IPS-15b (cell line): ENCODE measurements around the gene SYTL2.

Experiments used
- H3K27me3 ChIP-seq: one replicate; pipeline ENCODE4 v1.6.1; 2013; ENCODE audit warnings: low read length; ENCODE audit not compliant: control insufficient read depth, insufficient read depth
- H3K36me3 ChIP-seq: one replicate; pipeline ENCODE4 v1.6.1; 2013; ENCODE audit warnings: low read length; ENCODE audit not compliant: control insufficient read depth, insufficient read depth
- H3K4me1 ChIP-seq: one replicate; pipeline ENCODE4 v1.6.1; 2013; ENCODE audit warnings: mild to moderate bottlenecking, low read length; ENCODE audit not compliant: control insufficient read depth, insufficient read depth
- H3K4me3 ChIP-seq: one replicate; pipeline ENCODE4 v1.5.1; 2013; ENCODE audit warnings: low read depth, low read length
- H3K9ac ChIP-seq: one replicate; pipeline ENCODE4 v1.6.1; 2013; ENCODE audit warnings: low read depth, mild to moderate bottlenecking, low read length
- H3K9me3 ChIP-seq: one replicate; pipeline ENCODE4 v1.6.1; 2013; ENCODE audit warnings: mild to moderate bottlenecking, low read length; ENCODE audit not compliant: control insufficient read depth, insufficient read depth

The SYTL2 gene

GRCh38 chr11:85752201-85752889, 58.6 kb downstream of the SYTL2 start:
- H3K36me3 ChIP-seq, result no peaks in the 10 kb centered on the region
- no peaks in the 10 kb centered on the region for H3K27me3 ChIP-seq
- H3K4me3 ChIP-seq, result no peak overlapping the region
- H3K9me3 ChIP-seq, result no peaks in the 10 kb centered on the region
- H3K4me1 ChIP-seq, result peaks cover 18% of the 10 kb centered on the region
- H3K9ac ChIP-seq, result no peak overlapping the region

- no peaks in the 10 kb centered on the region for H3K36me3 ChIP-seq
- H3K9ac ChIP-seq, result no peak overlapping the region
- no peaks in the 10 kb centered on the region for H3K27me3 ChIP-seq
- H3K9me3 ChIP-seq, result no peaks in the 10 kb centered on the region
- peaks cover 18% of the 10 kb centered on the region for H3K4me1 ChIP-seq
- no peak overlapping the region for H3K4me3 ChIP-seq
These were observed 59.2 kb downstream of the SYTL2 start for GRCh38 chr11:85751724-85752123.

- Histone ChIP-seq H3K4me3 (no peak overlapping the region), H3K4me1 (peaks cover 18% of the 10 kb centered on the region), H3K27me3 (no peaks in the 10 kb centered on the region), H3K9me3 (no peaks in the 10 kb centered on the region), H3K9ac (no peak overlapping the region), H3K36me3 (no peaks in the 10 kb centered on the region)
These were observed 60.3 kb downstream of the SYTL2 start for GRCh38 chr11:85750646-85751045.

- Histone ChIP-seq H3K36me3 (no peaks in the 10 kb centered on the region), H3K4me3 (no peak overlapping the region), H3K9me3 (no peaks in the 10 kb centered on the region), H3K4me1 (peaks cover 18% of the 10 kb centered on the region), H3K9ac (no peak overlapping the region), H3K27me3 (no peaks in the 10 kb centered on the region)
These were observed 61.1 kb downstream of the SYTL2 start for GRCh38 chr11:85749884-85750283.

GRCh38 chr11:85749287-85749834, 61.6 kb downstream of the SYTL2 start:
- Histone ChIP-seq H3K4me1 (peaks cover 18% of the 10 kb centered on the region), H3K27me3 (no peaks in the 10 kb centered on the region), H3K4me3 (no peak overlapping the region), H3K9ac (no peak overlapping the region), H3K9me3 (no peaks in the 10 kb centered on the region), H3K36me3 (no peaks in the 10 kb centered on the region)

DNA sequence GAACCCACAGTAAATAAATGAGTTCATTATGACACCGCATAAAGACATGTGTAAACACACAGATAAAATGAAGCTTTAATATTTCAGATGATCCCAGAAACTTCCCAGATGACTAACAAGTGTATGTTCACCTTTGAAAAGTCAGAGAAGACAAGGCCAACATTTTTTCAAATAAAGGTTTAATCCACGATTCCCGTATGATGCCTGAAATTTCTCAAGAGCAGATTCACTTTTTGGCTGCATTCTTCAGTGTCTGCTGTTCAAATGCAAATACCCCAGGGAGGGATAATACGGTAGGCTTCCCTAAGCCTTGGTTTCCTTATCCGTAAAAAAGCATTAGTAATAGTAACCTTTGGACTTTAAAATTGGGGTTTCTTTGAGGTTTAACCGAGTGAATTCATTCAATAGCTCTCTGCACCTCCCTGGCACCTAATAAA, 62.5 kb downstream of the SYTL2 start:
- Histone ChIP-seq H3K27me3 (no peaks in the 10 kb centered on the region), H3K4me3 (no peak overlapping the region), H3K9me3 (no peaks in the 10 kb centered on the region), H3K4me1 (peaks cover 18% of the 10 kb centered on the region), H3K9ac (no peak overlapping the region), H3K36me3 (no peaks in the 10 kb centered on the region)

GRCh38 chr11:85746670-85747069, 64.3 kb downstream of the SYTL2 start:
- no peaks in the 10 kb centered on the region for H3K9me3 ChIP-seq
- no peaks in the 10 kb centered on the region for H3K36me3 ChIP-seq
- H3K4me3 ChIP-seq, result no peak overlapping the region
- H3K27me3 ChIP-seq, result no peaks in the 10 kb centered on the region
- no peak overlapping the region for H3K9ac ChIP-seq
- peaks cover 18% of the 10 kb centered on the region for H3K4me1 ChIP-seq

DNA sequence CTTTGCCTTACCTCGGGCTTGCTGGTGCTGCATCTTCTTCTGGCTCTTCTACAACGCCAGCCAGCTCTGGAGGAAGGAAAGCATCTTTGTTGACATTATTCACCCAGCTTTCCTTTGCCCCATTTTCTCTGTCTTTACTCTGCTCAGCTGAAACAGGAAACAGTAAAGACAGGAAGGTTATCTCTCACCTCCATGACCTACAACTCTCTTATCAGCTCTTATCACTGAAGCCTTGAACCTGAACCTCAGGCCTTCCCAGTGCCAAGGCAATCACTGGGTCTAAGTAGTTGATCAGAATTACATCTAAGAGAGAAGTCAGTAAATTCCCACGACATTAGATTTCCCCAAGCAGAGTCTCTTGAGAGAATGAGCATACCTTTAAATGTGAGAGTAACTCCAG, 65.3 kb downstream of the SYTL2 start:
- no peak overlapping the region for H3K9ac ChIP-seq

GRCh38 chr11:85742873-85743275, 68.1 kb downstream of the SYTL2 start:
- H3K4me1 ChIP-seq, result no peaks in the 10 kb centered on the region
- no peaks in the 10 kb centered on the region for H3K36me3 ChIP-seq
- no peaks in the 10 kb centered on the region for H3K27me3 ChIP-seq
- H3K4me3 ChIP-seq, result no peak overlapping the region
- H3K9ac ChIP-seq, result no peak overlapping the region
- H3K9me3 ChIP-seq, result no peaks in the 10 kb centered on the region

More for the DNA sequence above, 65.3 kb downstream of the SYTL2 start:
- Histone ChIP-seq H3K4me1 (peaks cover 18% of the 10 kb centered on the region), H3K27me3 (no peaks in the 10 kb centered on the region), H3K9me3 (no peaks in the 10 kb centered on the region), H3K36me3 (no peaks in the 10 kb centered on the region), H3K4me3 (no peak overlapping the region)

DNA sequence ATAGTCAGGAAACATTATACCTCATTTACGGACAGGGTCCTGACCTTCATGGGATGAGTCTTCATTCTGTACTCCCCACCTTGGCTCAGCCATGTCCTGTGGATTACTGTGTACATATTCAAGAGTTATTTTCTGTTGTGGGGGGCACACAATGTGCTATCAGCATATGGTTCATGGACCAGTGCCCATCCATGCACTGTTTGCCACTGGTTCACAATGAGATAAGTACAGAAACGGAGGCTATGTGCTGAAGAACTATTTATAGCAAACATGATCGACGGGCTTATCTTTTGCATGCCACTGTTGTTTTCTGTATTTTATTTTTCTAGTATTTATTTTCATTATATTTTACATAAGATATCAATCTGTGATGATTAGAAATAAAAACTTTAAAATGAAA, 68.6 kb downstream of the SYTL2 start:
- no peaks in the 10 kb centered on the region for H3K9me3 ChIP-seq
- H3K27me3 ChIP-seq, result no peaks in the 10 kb centered on the region
- no peak overlapping the region for H3K9ac ChIP-seq

DNA sequence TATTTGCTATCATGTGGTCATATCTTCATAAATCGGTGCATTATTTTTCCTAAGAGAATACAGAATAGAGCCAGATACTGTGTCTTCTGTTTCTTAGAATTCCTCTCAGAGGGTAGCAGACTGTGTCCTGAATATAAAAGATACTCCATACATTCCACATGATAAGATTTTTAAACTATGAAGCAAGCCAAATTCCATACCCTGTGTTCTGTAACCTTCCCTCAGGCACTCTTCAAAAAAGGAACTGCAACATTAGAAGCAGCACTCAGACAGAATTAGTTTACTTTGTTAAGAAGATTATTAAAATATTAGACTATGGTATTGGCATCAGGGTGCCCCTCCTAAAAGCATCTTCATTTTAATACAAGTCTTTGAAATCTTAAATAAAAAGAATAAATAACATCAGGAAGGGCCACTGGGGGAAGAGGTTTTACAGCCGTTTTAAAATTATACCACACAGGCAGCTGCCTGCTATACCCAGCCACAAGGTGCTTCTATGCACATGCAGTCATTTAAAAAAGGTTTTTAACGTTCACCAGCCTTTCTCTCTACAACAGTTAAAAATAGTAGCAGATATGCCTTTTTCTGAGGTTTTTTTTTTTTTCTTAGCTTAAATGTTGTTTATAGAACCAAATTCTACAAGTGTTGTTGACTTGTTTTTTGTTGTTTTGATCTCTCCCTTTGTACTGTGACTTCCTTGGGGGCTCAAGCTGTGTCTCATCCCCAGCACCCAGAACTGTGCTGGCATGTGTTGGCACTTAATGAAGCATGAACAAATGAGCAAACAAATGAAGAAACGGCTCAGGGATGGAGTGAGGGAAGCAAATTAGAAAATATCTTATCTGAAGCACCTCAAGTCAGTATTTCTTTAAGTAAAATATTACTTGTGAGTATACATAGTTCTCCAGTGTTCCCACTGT, 70.2 kb downstream of the SYTL2 start:
- Histone ChIP-seq H3K4me3 (no peak overlapping the region), H3K4me1 (no peaks in the 10 kb centered on the region), H3K27me3 (no peaks in the 10 kb centered on the region), H3K36me3 (no peaks in the 10 kb centered on the region), H3K9ac (no peak overlapping the region), H3K9me3 (no peaks in the 10 kb centered on the region)

More for the DNA sequence above, 68.6 kb downstream of the SYTL2 start:
- Histone ChIP-seq H3K4me1 (no peaks in the 10 kb centered on the region), H3K36me3 (no peaks in the 10 kb centered on the region), H3K4me3 (no peak overlapping the region)
